HG03159 (cell line): ENCODE results near the gene ALPL.
"Not testable (repeated sequence)": the region's sequence is repeated elsewhere in the genome, so short reads cannot be mapped to it uniquely, and the experiment has no call there.

ENCODE experiments used
- ATAC-seq: cut with Tn5 transposase; IDR thresholded peaks from one replicate; pipeline ENCODE4 v1.9.1; 2021; ENCODE audit warnings: mild to moderate bottlenecking, moderate library complexity; ENCODE audit not compliant: unreplicated experiment

The ALPL gene

DNA sequence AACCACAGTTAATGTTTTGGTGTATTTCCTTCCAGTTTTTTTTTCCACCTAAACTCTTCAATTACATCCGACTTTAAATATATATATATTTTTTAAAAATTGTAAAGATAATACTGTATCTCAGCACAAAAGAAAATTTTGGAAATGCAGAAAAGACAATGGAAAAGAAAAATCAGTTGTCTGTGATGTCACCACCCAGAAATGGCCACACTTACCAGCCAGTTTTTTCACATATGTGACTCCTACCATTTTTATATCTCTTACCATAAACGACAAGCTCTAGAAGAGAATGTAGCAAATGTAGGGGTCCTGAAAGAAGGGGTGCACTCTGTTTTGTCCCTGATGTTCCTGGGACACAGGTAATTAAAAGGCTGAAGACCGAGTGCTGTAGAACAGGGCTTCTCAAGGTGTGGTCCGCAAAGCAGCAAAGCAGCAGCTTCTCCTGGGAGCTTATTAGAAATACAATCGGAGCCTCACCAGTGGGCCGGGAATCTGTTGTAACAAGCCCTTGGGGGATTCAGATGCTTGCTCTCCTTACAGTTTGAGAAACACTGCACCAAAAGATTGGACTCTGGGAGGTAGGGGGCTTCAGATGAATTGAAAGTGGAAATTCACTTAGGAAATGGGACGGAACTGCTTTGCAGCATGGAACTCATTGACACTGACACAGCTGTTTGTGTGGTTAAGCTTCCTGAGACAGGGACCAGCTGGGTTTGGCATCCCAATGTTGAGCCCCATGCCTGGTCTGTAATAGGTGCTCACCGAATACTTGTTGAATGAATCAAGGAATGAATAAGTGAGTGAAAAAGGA lies 44.1 kb downstream of the ALPL start:
- no peak for ATAC-seq

GRCh38 chr1:21559788-21560567 lies 50.8 kb downstream of the ALPL start:
- no peak for ATAC-seq

GRCh38 chr1:21560916-21561638 lies 51.9 kb downstream of the ALPL start:
- ATAC-seq, result no peak

GRCh38 chr1:21562896-21563295 lies 53.7 kb downstream of the ALPL start:
- ATAC-seq, result no peak

GRCh38 chr1:21563971-21564370 lies 54.7 kb downstream of the ALPL start:
- no peak for ATAC-seq

GRCh38 chr1:21564521-21565095 lies 55.4 kb downstream of the ALPL start:
- ATAC-seq, result no peak

DNA sequence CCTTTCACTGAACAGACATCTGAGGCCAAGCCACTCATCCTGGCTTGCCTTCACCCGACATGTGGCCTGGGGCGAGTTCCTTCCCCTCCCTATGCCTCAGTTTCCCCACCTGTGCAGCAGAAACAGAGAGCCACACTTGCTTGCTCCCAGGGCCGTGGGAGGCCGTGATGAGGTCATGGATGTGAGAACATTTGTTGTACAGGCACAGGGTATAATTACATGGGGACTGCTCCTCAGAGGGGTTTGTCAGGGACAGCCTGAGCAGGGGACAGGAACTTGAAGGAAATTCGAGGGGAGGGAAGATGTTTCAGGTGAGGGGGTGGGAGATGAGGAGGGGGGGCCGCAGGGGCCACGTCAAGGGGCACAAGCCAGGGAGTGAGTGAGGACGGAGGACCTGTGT lies 56.1 kb downstream of the ALPL start:
- no peak for ATAC-seq

- not testable (repeated sequence) for ATAC-seq
Measured at GRCh38 chr1:21566361-21566760, 57.1 kb downstream of the ALPL start.

- no peak for ATAC-seq
Measured at GRCh38 chr1:21567241-21568005, 58.2 kb downstream of the ALPL start.

GRCh38 chr1:21568006-21568746 lies 59.0 kb downstream of the ALPL start:
- ATAC-seq, result no peak

DNA sequence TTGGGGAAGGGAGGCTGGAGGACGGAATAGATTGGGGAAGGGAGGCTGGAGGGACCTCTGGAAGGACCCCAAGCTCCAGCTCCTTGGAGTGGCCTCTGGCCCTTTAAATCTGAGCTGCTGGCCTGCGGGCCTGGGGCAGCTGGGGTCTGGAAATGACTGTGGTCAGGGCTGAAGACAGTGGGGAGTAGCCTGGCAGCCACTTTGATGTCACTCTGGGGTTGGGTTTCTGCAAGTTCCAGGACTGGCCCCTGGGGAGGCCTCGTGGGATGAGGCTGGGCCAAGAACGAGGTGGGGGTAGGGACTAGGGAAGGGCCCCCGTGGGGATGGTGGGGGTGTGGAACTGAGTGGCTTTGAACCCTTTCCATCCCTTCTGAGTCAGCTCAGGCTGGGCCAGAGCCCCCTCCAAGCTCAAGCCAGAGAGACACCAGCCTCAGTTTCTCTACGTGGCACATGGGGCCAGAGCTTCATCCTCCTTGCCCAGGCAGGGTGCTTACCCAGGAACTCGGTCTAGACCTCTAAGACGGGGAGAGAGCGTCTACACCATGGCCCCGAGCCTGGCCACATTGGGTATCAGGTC lies 59.7 kb downstream of the ALPL start:
- ATAC-seq, result no peak

- no peak for ATAC-seq
Measured at GRCh38 chr1:21569820-21570527, 60.8 kb downstream of the ALPL start.

- no peak for ATAC-seq
Measured at GRCh38 chr1:21570528-21570875, 61.3 kb downstream of the ALPL start.

GRCh38 chr1:21570885-21571284 lies 61.7 kb downstream of the ALPL start:
- no peak for ATAC-seq

GRCh38 chr1:21572221-21572620 lies 63.0 kb downstream of the ALPL start:
- no peak for ATAC-seq

DNA sequence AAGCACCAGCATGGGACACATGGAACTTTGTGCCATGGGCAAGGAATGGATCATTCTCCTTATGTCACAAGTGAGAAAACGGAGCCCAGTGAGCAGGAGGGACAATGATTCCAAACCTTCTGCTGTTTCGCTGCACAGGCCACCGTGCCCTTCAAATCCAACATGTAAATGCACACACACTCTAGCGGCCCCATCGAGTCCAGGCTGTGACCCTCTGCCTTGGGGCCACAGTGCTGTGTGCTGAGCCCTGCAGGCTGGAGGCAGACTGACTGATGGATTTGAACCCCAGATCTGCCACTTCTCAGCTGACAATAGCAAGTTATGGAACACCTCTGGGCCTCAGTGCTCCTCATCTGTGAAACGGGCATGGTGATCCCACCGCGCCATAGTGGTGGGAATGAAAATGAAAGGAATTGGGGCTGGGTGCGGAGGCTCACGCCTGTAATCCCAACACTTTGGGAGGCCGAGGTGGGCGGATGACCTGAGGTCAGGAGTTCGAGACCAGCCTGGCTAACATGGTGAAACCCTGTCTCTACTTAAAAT lies 63.6 kb downstream of the ALPL start:
- ATAC-seq, result no peak

DNA sequence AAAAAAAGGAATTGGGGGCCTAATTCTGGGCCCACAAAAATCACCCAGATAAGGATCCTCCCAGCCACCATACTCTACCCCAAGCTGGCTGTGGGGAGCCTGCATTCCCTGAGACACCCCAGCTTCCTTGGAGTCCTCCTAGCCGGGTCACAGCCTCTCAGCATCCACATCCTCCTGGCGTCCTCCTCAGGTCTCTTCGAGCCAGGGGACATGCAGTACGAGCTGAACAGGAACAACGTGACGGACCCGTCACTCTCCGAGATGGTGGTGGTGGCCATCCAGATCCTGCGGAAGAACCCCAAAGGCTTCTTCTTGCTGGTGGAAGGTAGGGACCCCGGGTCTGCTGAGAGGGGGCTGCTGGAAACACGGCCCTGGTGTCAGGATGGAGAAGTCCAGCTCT lies 64.3 kb downstream of the ALPL start:
- ATAC-seq, result no peak

- ATAC-seq, result no peak
Measured at GRCh38 chr1:21573971-21574465, 64.8 kb downstream of the ALPL start.
